Medulla oblongata (tissue), 1 donor: Measurements from ENCODE around the gene XCL1.
"Not testable (repeated sequence)": the region's sequence is repeated elsewhere in the genome, so short reads cannot be mapped to it uniquely, and the experiment has no call there.

Experiments used
- DNase-seq: peaks from one replicate; pipeline ENCODE4 v3.0.0-alpha.2; 2015; ENCODE audit errors: extremely low spot score

Gene XCL1

GRCh38 chr1:168567568-168567967, 8.8 kb upstream of the XCL1 start:
- no peak for DNase-seq

- DNase-seq = no peak
These were observed 8.1 kb upstream of the XCL1 start for GRCh38 chr1:168568346-168568745.

- DNase-seq = no peak
These were observed 5.8 kb upstream of the XCL1 start for GRCh38 chr1:168570652-168571051.

DNA sequence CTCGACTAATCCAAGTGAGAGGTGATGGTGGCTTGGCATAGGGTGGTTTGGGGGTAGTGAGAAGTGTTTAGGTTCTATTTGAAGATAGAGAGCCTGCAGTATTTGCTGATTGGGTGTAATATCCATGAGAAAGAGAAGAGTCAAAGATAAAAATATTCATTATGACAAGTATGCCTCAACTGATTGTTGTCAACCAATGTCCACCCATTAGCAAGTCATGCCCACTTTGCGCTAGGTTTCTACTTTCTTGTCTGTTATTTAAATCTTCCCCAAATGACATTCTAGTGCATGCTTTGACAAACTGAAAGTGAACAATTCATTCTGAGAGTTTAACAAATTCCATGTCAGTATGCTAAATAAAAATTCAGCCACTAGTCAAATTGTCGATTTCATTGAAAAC, 3.8 kb upstream of the XCL1 start:
- no peak for DNase-seq

DNA sequence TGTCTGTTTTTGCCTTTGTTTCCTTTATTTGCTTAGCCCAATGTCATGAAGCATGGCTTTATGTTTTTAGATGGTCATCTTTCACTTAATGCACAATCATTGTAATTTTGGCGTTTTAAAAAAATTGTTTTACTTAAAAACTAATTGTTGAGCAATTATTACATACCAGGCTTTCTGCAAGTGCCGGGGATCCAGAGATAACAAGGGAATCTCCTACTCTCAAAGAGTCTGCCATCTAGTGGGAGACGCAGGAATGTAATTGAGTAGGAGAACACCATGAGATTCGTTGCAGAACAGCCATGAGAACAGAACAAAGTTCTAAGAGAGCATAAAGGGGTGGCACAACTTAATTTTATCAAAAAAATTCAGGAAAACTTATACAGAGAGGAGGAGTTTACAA, 2.2 kb upstream of the XCL1 start:
- peak; percentile 55 for DNase-seq

DNA sequence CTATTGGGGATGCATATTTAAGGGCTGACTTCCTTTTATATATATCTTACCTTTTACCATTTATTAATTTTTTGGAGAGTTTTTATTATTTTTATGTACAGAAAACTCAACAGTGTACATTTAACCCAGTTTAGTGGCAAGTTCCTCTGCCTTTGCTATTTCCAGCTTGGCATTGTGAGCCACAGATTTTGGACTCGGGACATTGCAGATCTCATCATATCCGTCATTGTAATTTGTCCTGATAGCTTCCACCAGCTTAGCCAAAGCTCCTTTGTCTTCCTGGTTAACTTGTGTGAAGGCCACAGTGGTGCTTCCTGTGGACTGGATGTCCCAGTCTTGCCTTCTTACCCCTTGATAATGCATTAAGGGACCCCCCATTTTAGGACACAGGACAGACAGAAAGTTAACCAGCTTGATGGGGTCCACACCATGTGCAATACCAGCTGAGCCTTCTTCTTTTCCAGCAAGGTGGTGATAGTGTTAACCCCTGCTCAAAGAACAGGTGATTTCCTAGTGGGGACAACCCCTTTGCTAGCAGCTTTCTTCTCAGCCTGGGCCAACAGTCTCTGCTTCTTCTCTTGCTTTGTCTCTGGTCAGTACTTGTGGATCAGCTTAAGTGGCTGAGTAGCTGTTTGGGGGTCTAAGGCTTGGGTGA, 2.3 kb downstream of the XCL1 start:
- not testable (repeated sequence) for DNase-seq

DNA sequence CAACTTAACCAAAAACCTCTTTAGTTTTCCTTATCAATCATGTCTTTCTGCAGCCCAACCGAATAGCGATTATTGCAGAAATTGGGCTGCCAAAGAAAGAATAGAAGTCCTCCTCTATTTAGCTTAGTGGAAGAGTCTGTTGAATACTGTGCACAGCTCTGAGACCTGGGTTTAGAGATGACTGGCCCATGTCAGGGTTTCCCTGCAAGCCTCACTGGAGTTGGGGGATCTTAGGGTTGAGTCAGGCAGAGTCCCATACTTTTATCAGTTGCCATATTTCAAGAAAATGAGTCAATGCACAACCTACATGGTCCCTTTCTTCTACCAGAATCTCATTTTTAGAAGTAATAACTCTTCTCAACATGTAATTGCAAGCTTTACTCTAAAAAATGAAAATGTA, 3.9 kb downstream of the XCL1 start:
- not testable (repeated sequence) for DNase-seq

GRCh38 chr1:168580991-168581390, 4.6 kb downstream of the XCL1 start:
- peak; percentile 10 for DNase-seq

DNA sequence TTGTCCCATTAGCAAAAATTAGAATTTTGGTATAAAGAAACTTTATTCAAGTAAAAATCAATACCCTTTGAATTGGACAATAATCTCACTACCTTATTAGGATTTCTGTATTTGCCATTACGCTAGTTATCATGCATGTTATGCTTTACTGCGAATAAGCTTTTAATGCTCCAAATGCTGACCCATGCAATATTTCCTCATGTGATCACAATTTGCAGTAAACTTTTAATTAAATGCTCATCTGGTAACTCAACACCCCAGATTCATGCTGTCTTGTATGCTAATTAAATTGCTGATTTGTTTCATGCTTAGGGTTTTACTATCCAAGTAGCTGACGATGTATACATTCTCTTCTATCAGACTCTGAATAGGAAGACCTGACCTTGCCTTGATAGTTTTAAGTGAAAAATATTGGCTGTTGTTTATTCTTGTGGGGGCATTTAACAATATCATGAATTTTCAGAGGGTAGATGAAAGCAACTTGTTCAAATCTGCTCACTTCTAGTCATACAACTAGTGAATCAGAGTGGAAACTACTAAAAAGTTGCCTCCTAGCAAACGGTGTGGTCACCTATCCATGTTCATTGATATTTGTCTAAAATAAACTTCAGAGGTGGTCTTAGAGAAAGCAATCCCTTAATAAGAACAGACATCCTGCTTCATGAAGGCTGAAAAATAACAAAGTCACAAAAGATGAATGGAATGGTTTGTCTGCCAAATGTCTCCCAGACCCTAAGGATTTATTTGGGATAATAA, 5.6 kb downstream of the XCL1 start:
- DNase-seq = no peak

DNA sequence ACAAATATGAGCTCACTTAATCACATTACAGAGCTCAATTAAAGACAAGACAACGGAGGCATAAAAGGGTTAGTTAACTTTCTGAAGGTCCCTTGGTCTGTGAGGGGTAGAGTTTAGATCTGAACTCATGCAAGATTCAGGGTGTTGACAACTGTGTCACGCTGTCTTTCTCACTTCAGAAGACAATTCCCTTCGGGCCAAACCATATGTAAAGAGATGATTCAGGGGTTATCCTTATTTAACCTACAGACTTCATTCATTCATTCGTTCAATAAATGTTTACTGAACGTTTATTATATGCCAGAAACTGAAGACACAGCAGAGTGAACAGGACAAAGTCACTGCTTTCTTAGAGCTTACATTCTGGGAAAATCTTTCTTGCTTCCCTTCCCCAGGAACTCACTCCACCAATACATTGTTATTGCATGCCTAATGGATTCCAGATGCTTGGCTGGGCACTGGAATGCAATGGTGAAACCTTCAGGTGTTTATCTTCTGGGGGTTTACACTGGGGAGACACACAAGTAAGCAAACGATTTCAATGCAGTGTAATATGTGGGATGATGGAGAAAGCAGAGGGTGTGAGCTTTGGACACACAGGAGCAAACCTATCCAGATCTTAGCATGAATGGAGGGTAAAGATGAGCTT, 6.4 kb downstream of the XCL1 start:
- DNase-seq = no peak

- no peak for DNase-seq
These were observed 7.2 kb downstream of the XCL1 start for GRCh38 chr1:168583571-168583970.

DNA sequence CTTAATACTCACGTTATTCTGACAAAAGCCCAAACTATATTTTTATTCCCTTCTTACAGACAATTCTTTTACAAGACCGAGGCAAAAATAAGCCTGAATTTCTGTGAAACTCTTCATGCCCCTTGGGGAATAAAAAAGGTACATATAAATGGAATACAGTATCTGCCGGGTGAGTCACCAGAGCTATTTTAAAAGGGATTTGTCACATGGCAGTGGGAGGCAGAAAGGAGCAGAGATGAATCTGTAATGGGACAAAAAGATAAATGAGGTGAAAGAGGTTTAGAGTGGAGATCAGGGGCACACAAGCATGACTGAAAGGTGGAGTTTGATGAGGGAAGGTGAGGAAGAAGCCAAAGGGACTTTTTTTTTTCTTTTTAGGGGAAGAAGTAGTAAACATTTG, 8.8 kb downstream of the XCL1 start:
- DNase-seq = no peak

DNA sequence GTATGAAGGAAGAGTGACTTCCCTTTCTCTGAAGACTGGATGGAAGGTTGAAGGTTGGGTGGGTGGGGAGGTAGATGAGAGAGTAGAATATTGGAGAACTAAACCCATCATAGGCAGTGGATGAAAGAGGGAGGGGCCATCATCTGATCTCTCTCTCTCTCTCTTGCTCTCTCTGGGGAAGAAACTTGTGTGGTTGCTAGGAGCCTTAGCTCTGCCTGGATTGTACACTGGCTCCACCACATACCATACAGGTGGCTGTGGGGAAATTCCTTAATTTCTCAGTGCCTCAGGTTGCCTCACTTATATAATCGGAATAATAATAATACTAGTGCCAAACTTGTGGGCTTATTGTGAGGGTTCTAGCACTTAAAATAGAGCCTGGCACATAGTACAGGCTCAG, 9.5 kb downstream of the XCL1 start:
- DNase-seq = no peak

- DNase-seq = no peak
These were observed 12.8 kb downstream of the XCL1 start for GRCh38 chr1:168589167-168589566.

GRCh38 chr1:168591066-168591465, 14.7 kb downstream of the XCL1 start:
- no peak for DNase-seq

DNA sequence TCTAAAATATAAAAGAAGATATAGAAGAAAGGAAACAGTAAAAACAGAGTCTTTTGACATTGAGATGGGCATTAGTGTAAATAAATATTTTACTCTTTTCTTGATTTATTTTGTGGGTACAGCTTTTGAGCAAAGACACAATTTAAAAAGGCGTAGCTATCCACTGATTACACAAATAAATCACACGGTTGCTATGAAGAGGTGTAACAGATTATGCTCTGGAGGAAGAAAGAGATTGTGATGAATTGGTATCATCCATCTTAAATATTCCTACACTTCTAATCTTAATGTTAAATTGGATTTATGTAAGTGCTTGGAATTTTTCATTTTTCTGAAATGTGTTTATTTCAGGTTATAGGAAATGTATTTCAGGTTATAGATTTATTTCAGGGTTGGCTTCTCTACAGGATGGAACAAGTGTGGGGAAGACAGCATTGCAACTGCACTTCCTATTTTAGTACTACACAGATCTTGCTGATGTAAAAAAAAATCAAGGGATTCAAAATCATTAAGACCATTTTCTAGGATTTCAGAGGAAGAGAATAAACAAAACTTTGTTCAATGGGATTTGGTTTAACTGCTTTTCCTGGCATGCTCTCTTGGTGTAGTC, 15.3 kb downstream of the XCL1 start:
- DNase-seq = no peak

DNA sequence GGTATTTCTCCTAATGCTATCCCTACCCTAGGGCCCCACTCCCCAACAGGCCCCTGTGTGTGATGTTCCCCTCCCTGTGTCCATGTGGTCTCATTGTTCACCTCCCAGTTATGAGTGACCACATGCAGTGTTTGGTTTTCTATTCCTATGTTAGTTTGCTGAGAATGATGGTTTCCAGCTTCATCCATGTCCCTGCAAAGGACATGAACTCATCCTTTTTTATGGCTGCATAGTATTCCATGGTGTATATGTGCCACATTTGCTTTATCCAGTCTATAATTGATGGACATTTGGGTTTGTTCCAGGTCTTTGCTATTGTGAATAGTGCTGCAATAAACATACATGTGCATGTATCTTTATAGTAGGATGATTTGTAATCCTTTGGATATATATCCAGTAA, 19.0 kb downstream of the XCL1 start:
- DNase-seq = not testable (repeated sequence)

DNA sequence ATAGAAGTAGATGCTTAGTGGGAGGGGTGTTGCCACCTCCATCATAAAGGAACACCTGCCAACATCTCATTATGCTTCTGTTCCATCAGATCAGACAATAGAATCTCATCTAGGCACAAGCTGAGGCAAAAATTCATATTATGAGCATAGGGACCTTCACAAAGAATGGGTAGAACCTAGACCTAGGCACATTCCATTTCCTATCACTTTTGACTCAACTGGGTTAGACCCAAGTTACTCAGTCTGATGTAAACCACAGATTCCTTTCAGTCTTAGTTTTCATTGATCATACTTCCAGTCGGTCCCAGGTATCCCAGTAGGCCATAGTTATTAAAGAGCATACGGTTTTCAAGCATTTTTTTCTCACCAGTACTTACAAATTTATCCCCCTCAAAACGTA, 21.7 kb downstream of the XCL1 start:
- DNase-seq = no peak

GRCh38 chr1:168598892-168599291, 22.5 kb downstream of the XCL1 start:
- no peak for DNase-seq

DNA sequence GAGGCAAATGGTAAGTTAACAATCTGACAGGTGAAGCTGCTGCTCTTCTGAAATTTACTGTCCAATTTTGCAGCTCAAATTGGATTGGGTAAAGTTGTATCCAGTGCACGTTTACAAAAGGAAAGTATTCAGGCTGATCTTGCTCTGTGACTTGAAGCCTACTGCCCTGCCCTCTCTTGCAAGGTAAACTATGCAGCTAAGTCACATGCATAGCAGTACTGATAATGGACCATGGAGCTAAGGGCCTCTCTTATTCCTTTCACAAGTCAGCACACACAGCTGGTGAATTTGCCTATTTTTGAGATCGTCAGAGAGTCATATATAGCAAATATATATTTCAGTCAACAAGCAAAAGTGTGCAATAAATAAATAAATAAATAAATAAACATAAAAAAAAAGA, 23.2 kb downstream of the XCL1 start:
- DNase-seq = no peak

- no peak for DNase-seq
These were observed 24.6 kb downstream of the XCL1 start for GRCh38 chr1:168601051-168601450.

DNA sequence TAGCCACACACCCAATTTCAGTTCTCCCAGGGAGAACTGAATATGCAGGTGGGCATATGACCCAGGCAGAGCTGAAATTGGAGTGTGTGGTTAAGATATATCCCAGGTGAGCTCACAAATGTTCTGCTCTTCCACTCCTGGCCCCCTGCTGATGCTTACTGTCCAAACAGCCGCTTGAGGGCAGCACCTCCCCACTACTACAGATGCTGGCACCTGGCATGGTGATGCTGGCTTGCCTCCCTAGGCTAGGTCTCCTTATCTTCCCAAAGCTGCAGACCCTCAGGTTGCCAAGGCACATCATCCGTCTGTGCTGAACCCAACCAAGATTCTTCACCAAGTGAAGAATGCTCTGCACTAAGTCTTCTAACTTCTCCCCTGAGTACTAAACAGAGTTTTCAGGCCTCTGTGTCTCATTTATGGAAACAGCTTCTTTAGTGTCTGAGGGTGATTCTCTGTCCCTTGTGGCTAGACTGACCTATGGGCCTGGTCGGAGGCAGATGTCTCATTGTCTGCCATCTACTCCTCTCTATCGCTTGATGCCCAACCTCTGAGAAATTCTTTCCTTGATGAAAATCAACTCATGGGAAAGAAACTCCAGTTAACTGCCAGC, 27.2 kb downstream of the XCL1 start:
- peak; percentile 86 for DNase-seq
